ENCODE results near the gene MRPS7. TPM values are rescaled to one million over a fixed set of nuclear protein-coding genes. Genes with fewer than 3 reads are reported as not detected.

MRPS7 gene
- total and polyA plus RNA-seq, 9 of the 15 experiments (the other 6 are each of a cell fraction or from before 2014, with no cell fraction given): 107 to 244 (median 132) TPM

- TF ChIP-seq, protein P1, sequence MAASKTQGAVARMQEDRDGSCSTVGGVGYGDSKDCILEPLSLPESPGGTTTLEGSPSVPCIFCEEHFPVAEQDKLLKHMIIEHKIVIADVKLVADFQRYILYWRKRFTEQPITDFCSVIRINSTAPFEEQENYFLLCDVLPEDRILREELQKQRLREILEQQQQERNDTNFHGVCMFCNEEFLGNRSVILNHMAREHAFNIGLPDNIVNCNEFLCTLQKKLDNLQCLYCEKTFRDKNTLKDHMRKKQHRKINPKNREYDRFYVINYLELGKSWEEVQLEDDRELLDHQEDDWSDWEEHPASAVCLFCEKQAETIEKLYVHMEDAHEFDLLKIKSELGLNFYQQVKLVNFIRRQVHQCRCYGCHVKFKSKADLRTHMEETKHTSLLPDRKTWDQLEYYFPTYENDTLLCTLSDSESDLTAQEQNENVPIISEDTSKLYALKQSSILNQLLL (CRISPR knock-in tag; IDR thresholded peaks at IDR 0.05; ENCODE audit: borderline replicate concordance): no peak
- TF ChIP-seq CBFB (CRISPR knock-in tag; IDR thresholded peaks at IDR 0.05) (no peak), DIDO1 (tag; IDR thresholded peaks at IDR 0.05; ENCODE audit: low read depth) (no peak), WHSC1 (IDR thresholded peaks at IDR 0.05; ENCODE audit: low read length) (no peak), CREM (IDR thresholded peaks at IDR 0.05; ENCODE audit: low read depth) (no peak)
These were observed 29.8 kb upstream of the MRPS7 start (continued) for GRCh38 chr17:75231741-75232464.

- ChIA-PET CTCF (ENCODE audit: low intra/inter-chr PET ratio) (interaction anchor here (0.6 kb wide), 1 partner anchor 554 kb away, joined by 4 read pairs; no protein-coding TSS in a partner anchor), POLR2A (interaction anchor here (0.7 to 4.5 kb wide), 4 partner anchors 12 to 89 kb away, joined by 3 to 25 read pairs (median 6); partner anchors contain the start of genes GGA3 and MRPS7)
- H3K27me3 ChIP-seq (ENCODE audit: control insufficient read depth in 2 of 2, insufficient read depth in 2 of 2, low read length in 2 of 2): no peaks in the 10 kb centered on the region
These were observed 28.9 kb upstream of the MRPS7 start for GRCh38 chr17:75232786-75233185.

More at GRCh38 chr17:75232786-75233185, 28.9 kb upstream of the MRPS7 start:
- 98% methylated on average over 11 of the region's 13 CpGs for WGBS (ENCODE audit: insufficient coverage, low coverage, missing lambda C conversion rate)
- no peaks in the 10 kb centered on the region for H4K20me1 ChIP-seq (replicated peaks; ENCODE audit: control insufficient read depth, insufficient read depth, low read length)
- H3K4me3 ChIP-seq: no peak overlapping the region
- BruUV-seq (replicated peaks): no TSS peak
- H3K27ac ChIP-seq (ENCODE audit: extremely low read depth, low read depth, low read length): no peak overlapping the region
- peaks cover 0 to 3% of the 10 kb centered on the region in 2 experiments; a peak in 1 of 5 replicates for H3K4me1 ChIP-seq (replicated peaks in 1 of 2; ENCODE audit: control insufficient read depth in 2 of 2, insufficient read depth in 2 of 2, low read length in 2 of 2)
- no peak for DNase-seq (ENCODE audit: extremely low read depth in 1 of 4, low spot score in 3 of 4)
- ATAC-seq: no peak
- no peaks in the 10 kb centered on the region for H3K79me2 ChIP-seq (ENCODE audit: control insufficient read depth, insufficient read depth, low read length)
- no peaks in the 10 kb centered on the region for H3K9me3 ChIP-seq (replicated peaks; ENCODE audit: control insufficient read depth, insufficient read depth, low read depth, low read length)
- no peak overlapping the region for H2AFZ ChIP-seq (ENCODE audit: low read depth, low read length)
- no peak overlapping the region for H3K9ac ChIP-seq (ENCODE audit: insufficient read depth in 1 of 2, low read depth in 2 of 2, low read length in 2 of 2)
- H3K9me1 ChIP-seq (ENCODE audit: control insufficient read depth, insufficient read depth, low read length): no peaks in the 10 kb centered on the region
- intact Hi-C loops (cut with micrococcal nuclease): no loop called here
- H3K36me3 ChIP-seq (ENCODE audit: control insufficient read depth, insufficient read depth, low read length): peaks cover 85% of the 10 kb centered on the region
- peak; percentile 48; the same call in 1 of the 2 replicates for TF ChIP-seq POLR2G (IDR thresholded peaks at IDR 0.05; ENCODE audit: low read depth, low read length)
- no peak for TF ChIP-seq ZNF165 (CRISPR knock-in tag; IDR thresholded peaks at IDR 0.05; ENCODE audit: borderline replicate concordance)
- TF ChIP-seq, protein P2, sequence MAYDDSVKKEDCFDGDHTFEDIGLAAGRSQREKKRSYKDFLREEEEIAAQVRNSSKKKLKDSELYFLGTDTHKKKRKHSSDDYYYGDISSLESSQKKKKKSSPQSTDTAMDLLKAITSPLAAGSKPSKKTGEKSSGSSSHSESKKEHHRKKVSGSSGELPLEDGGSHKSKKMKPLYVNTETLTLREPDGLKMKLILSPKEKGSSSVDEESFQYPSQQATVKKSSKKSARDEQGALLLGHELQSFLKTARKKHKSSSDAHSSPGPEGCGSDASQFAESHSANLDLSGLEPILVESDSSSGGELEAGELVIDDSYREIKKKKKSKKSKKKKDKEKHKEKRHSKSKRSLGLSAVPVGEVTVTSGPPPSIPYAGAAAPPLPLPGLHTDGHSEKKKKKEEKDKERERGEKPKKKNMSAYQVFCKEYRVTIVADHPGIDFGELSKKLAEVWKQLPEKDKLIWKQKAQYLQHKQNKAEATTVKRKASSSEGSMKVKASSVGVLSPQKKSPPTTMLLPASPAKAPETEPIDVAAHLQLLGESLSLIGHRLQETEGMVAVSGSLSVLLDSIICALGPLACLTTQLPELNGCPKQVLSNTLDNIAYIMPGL (CRISPR knock-in tag; IDR thresholded peaks at IDR 0.05): no peak
- no peak for TF ChIP-seq SIX5 (IDR thresholded peaks at IDR 0.05; ENCODE audit: borderline replicate concordance in 1 of 2, insufficient read depth in 1 of 2, low read depth in 1 of 2, low read length in 2 of 2)
- TF ChIP-seq KHSRP (IDR thresholded peaks at IDR 0.05): no peak
- no peak for TF ChIP-seq ZNF57 (CRISPR knock-in tag; IDR thresholded peaks at IDR 0.05)
- in situ Hi-C loops (cut with MboI): no loop called here
- FAIRE-seq: no peak
- H3K4me2 ChIP-seq (ENCODE audit: insufficient read depth, low read length): no peak overlapping the region

Data from K562 (cell line).